HepG2 (cell line): ENCODE data around the gene KIF22. TPM values are rescaled to one million over a fixed set of nuclear protein-coding genes. Genes with fewer than 3 reads are reported as not detected.

Experiments used
- AFF4 ChIP-seq: sonication (generic); formaldehyde crosslinking; IDR thresholded peaks from 2 replicates; pipeline ENCODE4 v1.4.0; 2020; ENCODE audit warnings: missing genetic modification reagents
- ARID4A ChIP-seq: sonication (generic); formaldehyde crosslinking; IDR thresholded peaks from 2 replicates; pipeline ENCODE4 v1.5.0; 2020; ENCODE audit warnings: mild to moderate bottlenecking, missing genetic modification reagents, borderline replicate concordance
- CREB3 ChIP-seq: sonication (generic); formaldehyde crosslinking; IDR thresholded peaks from 2 replicates; pipeline ENCODE4 v1.5.0; 2020; ENCODE audit warnings: missing genetic modification reagents
- GZF1 ChIP-seq: sonication (generic); formaldehyde crosslinking; IDR thresholded peaks from 2 replicates; pipeline ENCODE4 v1.5.1; 2020; ENCODE audit warnings: mild to moderate bottlenecking, missing genetic modification reagents
- HCFC1 ChIP-seq: fragments of 150-350 bp; IDR thresholded peaks from 2 replicates; pipeline ENCODE4 v1.6.1; 2014; ENCODE audit warnings: low read depth, low read length
- KLF13 ChIP-seq: sonication (generic); formaldehyde crosslinking; IDR thresholded peaks from 2 replicates; pipeline ENCODE4 v1.4.0; 2020; ENCODE audit warnings: mild to moderate bottlenecking, missing genetic modification reagents
- LRRFIP1 ChIP-seq: sonication (generic); formaldehyde crosslinking; conservative IDR thresholded peaks from 2 replicates; pipeline ENCODE4 v1.4.0; 2020; ENCODE audit warnings: missing genetic modification reagents
- MTA1 ChIP-seq: sonication (generic); formaldehyde crosslinking; IDR thresholded peaks from 2 replicates; pipeline ENCODE4 v1.4.0; 2020; ENCODE audit warnings: missing genetic modification reagents, mild to moderate bottlenecking, borderline replicate concordance
- MYPOP ChIP-seq: sonication (generic); formaldehyde crosslinking; IDR thresholded peaks from 2 replicates; pipeline ENCODE4 v1.8.1; 2023; ENCODE audit warnings: mild to moderate bottlenecking, moderate library complexity, missing genetic modification reagents
- RFX1 ChIP-seq: fragments of 450-650 bp; IDR thresholded peaks from 2 replicates; pipeline ENCODE4 v1.6.1; 2017
- SNAPC5 ChIP-seq: sonication (generic); formaldehyde crosslinking; IDR thresholded peaks from 2 replicates; pipeline ENCODE4 v1.8.1; 2023; ENCODE audit warnings: mild to moderate bottlenecking, missing genetic modification reagents, borderline replicate concordance
- SRSF1 ChIP-seq: fragments of 200-400 bp; formaldehyde crosslinking; optimal IDR thresholded peaks from 2 replicates; pipeline ENCODE3; 2017; ENCODE audit warnings: mild to moderate bottlenecking, low read depth, low read length, moderate library complexity
- ZNF136 ChIP-seq: sonication (generic); formaldehyde crosslinking; IDR thresholded peaks from 2 replicates; pipeline ENCODE4 v1.8.1; 2022; ENCODE audit warnings: low read depth, mild to moderate bottlenecking, moderate library complexity, missing genetic modification reagents
- ZNF354B ChIP-seq: sonication (generic); formaldehyde crosslinking; IDR thresholded peaks from 2 replicates; pipeline ENCODE4 v1.8.0; 2022; ENCODE audit warnings: mild to moderate bottlenecking, missing genetic modification reagents
- ZNF768 ChIP-seq: sonication (generic); formaldehyde crosslinking; IDR thresholded peaks from 2 replicates; pipeline ENCODE4 v1.4.0; 2020; ENCODE audit warnings: missing genetic modification reagents
- polyA plus RNA-seq, 8 experiments: library from polyadenylated mRNA; depleted of rRNA in 3 of 8; stranded (reverse) in 7 of 8; unstranded in 1 of 8; fragments of >200 nt; fragmentation: Illumina TruSeq in 4 of 8; extraction: Trizol in 4 of 8; gene quantifications; 2 replicates each; pipeline versions ENCODE4 v1.2.1 to v1.2.3, GENCODE V29; 2011 to 2016; ENCODE audit warnings: low read depth in 4 of 8, missing spikeins in 1 of 8, mixed read lengths in 1 of 8; ENCODE audit not compliant: insufficient read depth in 1 of 8
- total RNA-seq, 5 experiments: library from RNA; depleted of rRNA; stranded (reverse); fragments of >200 nt; fragmentation: Illumina TruSeq; extraction: Trizol; gene quantifications; 2 replicates each; pipeline ENCODE4 v1.2.3, GENCODE V29; 2016; ENCODE audit warnings: low read depth in 1 of 5

Gene KIF22
- total and polyA plus RNA-seq, 2 of the 13 experiments (the other 11 are each of a cell fraction or from before 2014, with no cell fraction given): 95.8 to 118 TPM

- TF ChIP-seq ARID4A (CRISPR knock-in tag): peak; percentile 76; the same call in 1 of the 2 replicates
- TF ChIP-seq KLF13 (CRISPR knock-in tag): 0 out of 2 replicates have a peak, but pooled peaks have one; percentile 16
- TF ChIP-seq CREB3 (CRISPR knock-in tag): no peak
- 0 out of 2 replicates have a peak, but pooled peaks have one; percentile 1 for TF ChIP-seq AFF4 (CRISPR knock-in tag)
- TF ChIP-seq ZNF768 (CRISPR knock-in tag): no peak; the same call in 1 of the 2 replicates
- TF ChIP-seq ZNF136 (CRISPR knock-in tag): peak; percentile 84
- peak; percentile 71; the same call in 1 of the 2 replicates for TF ChIP-seq GZF1 (CRISPR knock-in tag)
- no peak for TF ChIP-seq ZNF354B (CRISPR knock-in tag)
- TF ChIP-seq LRRFIP1 (CRISPR knock-in tag): no peak
- peak; percentile 64; the same call in 1 of the 2 replicates for TF ChIP-seq MTA1 (CRISPR knock-in tag)
- peak; percentile 90 for TF ChIP-seq HCFC1
- TF ChIP-seq SRSF1: peak; percentile 94
- TF ChIP-seq RFX1: no peak
- no peak for TF ChIP-seq SNAPC5 (CRISPR knock-in tag)
- TF ChIP-seq MYPOP (CRISPR knock-in tag): peak; percentile 91
Measured at GRCh38 chr16:29815793-29816693, 25.5 kb downstream of the KIF22 start, which contains the start of gene PAGR1 (continued).
